Measurements from ENCODE around the gene FPR1.

The FPR1 gene

DNA sequence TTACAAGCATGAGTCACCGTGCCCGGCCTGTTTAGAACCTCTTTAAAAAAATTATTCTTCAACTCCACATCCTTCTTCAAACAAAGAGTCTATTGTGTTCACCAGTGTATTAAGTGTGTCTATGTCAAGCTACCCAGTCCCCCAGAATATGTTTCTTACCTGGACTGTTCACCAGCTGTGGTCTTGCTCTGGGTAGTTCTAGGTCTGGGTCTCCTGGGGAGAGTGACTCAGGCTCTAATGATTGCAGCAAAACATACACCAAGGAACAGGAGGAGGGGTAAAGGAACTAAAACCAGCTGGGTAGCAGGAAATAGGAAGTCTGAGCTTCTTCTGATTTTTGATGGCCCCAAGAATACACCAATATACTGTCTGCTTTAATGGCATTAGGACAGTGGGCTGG lies at the start of gene FPR1:
FPR1 (minus strand) TSS at position 224 of the 400 bp plus-strand sequence. CDS start 4,884 bp downstream, outside the sequence.
- DNase-seq = no peak

DNA sequence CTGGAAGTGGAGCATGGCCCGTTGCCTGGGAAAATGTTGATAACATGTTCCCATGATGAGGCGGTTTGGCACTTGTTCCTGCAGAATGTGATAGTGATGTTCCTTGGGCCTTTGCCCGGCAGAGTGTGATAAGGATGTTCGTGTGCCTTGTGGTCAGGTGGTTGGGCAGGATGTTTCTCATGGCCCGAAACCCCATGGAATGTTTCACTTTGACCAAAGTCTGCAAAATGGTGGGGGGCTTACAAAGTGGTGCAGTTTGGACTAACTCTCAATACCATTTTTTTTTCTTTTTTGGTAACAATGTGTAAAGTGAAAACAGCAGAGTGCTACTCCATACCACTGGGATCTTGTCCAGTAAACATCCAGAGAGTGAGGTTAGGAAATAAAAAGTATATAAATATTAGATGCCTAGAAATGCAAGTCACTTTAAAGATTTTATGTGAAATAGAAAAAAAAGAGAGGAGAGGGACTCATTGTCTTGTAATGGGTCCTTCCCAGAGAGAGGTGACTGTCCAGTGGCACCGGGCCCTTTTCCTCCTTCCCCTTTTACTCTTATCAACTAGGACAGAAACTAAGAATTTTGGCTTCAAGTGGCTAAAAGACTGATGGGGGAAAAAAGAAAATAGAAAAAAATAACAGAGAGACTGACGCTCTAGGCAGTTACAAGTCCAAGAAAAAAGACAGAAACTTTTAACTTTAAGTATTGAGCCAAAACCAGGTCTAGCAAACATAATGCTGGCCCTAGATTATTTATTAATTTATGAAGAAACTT lies 49.0 kb upstream of the FPR1 start:
- no peak for DNase-seq

- DNase-seq = no peak
These were observed 48.2 kb upstream of the FPR1 start for GRCh38 chr19:51799774-51800472.

GRCh38 chr19:51799034-51799773 lies 47.5 kb upstream of the FPR1 start:
- peak in 1 of 3 experiments; percentile 3 for DNase-seq

GRCh38 chr19:51798062-51798461 lies 46.4 kb upstream of the FPR1 start:
- no peak for DNase-seq

DNA sequence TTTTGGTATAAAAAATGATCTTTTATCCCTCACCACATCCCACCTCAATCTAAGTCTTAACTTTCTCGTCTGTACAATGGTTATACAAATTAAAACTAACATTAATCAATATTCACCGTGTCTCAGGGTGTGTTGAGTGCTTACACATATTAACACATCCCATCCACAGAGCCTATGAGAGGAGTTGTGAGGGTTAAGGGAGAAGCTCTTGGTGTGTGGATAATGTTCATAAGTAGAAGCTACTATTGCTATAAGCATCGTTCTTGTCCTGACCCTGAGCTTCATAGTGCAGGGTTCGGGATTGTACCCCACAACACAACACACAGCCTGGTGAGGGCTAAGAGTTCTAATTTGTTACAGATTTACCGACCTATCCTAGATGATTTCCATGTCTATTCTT lies 45.8 kb upstream of the FPR1 start:
- DNase-seq = no peak

DNA sequence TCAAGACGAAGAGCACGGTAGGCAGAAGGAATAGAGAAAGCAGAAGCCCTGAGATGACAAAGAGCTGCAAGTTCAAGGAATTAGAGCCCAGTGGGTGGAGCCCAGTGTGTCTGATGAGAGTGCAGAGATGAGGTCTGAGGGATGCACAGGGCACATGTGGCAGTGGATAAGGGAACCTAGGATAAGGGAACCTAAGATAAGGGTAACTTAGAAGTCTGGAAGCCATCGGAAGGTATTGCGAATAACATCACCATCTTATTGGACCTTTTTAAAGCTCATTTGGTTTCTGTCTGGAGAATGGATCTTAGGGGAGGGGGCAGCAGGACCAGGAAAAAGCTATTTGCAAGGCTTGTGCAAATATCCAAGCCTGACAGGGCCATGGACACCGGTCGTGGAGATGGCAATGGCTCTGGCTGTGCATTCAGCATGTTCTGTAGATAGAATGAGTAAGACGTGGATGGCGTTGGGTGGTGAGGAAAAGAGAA lies 44.6 kb upstream of the FPR1 start:
- DNase-seq = no peak

DNA sequence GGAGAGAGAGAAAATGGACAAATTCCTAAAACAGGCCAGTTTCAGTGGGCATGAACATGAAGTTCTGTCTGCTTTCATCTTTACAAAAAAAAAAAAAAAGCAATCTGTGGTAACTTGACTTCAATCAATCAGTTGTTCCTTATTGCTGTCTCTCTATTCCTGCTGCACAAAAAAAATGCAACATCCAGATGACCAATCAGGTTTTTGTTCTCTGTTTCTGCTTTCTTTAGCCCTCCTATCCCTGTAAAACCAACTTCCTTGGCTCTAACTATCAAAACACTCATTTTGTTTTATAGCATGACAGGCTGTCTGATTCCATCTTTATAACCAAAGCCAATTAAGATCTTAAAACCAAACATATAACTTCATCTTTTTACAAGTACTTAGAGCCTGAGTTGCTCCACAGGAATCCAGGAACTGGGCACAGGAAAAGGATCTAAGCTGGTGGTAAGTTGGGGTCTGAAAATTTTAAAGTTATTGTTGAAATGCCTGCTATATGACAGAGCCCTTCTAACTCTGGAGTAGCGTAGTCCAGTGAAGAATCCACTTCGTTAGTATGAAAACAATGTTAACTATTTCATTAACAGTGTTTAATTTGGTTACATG lies 43.3 kb upstream of the FPR1 start, which contains the start of gene FPR3:
FPR3 (plus strand) TSS at position 273 of the 606 bp plus-strand sequence. CDS start 28,592 bp downstream, outside the sequence.
- DNase-seq = no peak

GRCh38 chr19:51793994-51794393 lies 42.3 kb upstream of the FPR1 start:
- DNase-seq = no peak

- no peak for DNase-seq
These were observed 41.3 kb upstream of the FPR1 start for GRCh38 chr19:51792932-51793331.

GRCh38 chr19:51789061-51789795 lies 37.5 kb upstream of the FPR1 start:
- DNase-seq = no peak

GRCh38 chr19:51788029-51788428 lies 36.4 kb upstream of the FPR1 start:
- no peak for DNase-seq

- no peak for DNase-seq
These were observed 35.2 kb upstream of the FPR1 start for GRCh38 chr19:51786646-51787494.

DNA sequence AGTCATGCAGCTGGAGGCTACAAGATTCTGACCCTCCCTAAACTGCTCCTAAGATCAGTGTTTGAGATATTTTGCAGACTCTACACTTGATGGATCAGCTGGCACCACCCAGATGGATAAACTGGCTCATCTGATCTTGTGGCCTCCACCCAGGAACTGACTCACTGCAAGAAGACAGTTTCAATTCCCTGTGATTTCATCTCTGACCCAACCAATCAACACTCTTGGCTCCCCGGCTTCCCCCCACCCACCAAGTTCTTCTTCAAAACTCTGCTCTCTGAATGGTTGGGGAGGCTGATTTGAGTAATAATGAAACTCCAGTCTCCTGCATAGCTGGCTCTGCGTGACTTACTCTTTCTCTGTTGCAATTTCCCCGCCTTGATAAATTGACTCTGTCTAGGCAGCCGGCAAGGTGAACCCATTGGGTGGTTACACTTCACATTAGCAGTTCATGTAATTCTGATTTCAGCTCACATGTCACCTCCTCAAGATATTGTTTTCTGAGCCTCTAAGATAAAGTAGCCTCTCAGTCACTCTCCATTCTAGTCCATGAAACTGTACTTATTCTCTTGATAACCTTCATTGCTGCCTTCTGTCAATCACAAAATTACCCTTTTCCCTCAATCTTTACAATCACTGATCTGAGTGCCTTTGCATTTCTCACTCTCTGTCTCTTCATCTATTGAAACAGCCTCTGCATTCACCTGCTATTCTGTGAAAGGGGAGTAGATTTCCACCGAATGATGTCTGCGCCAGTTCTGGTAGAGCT lies 33.4 kb upstream of the FPR1 start:
- no peak for DNase-seq

- DNase-seq = no peak
These were observed 32.6 kb upstream of the FPR1 start for GRCh38 chr19:51784109-51784785.

DNA sequence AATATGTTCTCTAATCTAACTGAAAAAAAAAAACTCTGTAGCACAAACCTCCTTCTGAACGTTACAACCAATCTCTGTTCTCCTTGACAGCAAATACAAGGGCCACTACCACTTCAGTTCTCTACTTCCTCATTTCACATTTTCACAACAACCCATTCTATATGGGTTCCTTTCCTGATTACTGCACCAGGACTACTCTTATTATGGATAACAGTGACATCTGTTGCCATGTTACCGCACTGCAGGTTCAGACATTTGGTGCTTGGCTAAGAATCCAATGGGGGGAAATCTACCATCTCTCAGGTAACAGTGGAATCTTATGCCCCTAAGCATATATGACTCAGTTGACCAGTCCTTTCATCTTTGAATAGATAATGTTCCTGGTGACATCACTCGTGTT lies 31.7 kb upstream of the FPR1 start:
- peak in 2 of 3 experiments; percentile 1 to 26 for DNase-seq

GRCh38 chr19:51781999-51782398 lies 30.3 kb upstream of the FPR1 start:
- DNase-seq = no peak

- DNase-seq = no peak
These were observed 28.6 kb upstream of the FPR1 start for GRCh38 chr19:51780270-51780669.

DNA sequence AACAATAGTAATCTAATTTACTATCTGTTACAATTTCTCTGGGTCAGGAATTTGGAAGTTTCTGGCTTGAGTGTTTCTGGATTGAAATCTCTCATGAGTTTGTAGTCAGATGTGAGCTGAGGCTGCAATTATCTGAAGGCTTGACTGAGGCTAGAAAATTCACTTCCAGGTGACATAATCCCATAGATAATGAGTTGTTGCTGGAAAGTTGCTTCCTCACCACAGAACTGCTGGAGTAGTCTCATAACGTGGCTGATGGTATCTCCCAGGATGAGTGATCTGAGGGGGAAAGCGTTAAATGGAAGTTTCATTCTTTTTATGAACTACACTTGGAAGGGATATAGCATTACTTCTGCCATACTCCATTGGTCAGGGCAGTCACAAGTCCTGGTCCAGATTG lies 28.0 kb upstream of the FPR1 start:
- no peak for DNase-seq

- DNase-seq = no peak
These were observed 27.5 kb upstream of the FPR1 start for GRCh38 chr19:51779181-51779580.

All from NCI-H1417 (cell line).